ENCODE measurements around the gene POLE4.

The POLE4 gene

GRCh38 chr2:74953796-74954499, 4.5 kb upstream of the POLE4 start:
- Histone ChIP-seq H3K27me3 (ENCODE audit: control insufficient read depth in 5 of 5, insufficient read depth in 4 of 5, low read length in 5 of 5) (no peaks in the 10 kb centered on the region), H3K9me3 (ENCODE audit: control insufficient read depth in 5 of 5, low read length in 5 of 5) (peaks cover 0 to 14% (median 7%) of the 10 kb centered on the region in 5 donors), H3K36me3 (ENCODE audit: control insufficient read depth in 5 of 5, insufficient read depth in 5 of 5, low read length in 5 of 5) (peaks cover 0 to 8% (median 0%) of the 10 kb centered on the region in 5 donors), H3K4me1 (ENCODE audit: control insufficient read depth in 5 of 5, insufficient read depth in 5 of 5, low read length in 5 of 5) (peaks cover 0 to 7% (median 4%) of the 10 kb centered on the region in 5 donors), H3K27ac (ENCODE audit: low read depth, low read length) (no peak overlapping the region), H3K9ac (ENCODE audit: low read length in 5 of 5) (no peak overlapping the region), H3K4me3 (ENCODE audit: low read depth in 1 of 5, low read length in 5 of 5) (no peak overlapping the region)

- peaks cover 0 to 13% (median 10%) of the 10 kb centered on the region in 5 donors for H3K4me1 ChIP-seq (ENCODE audit: control insufficient read depth in 5 of 5, insufficient read depth in 5 of 5, low read length in 5 of 5)
- peaks cover 0 to 14% (median 7%) of the 10 kb centered on the region in 5 donors for H3K9me3 ChIP-seq (ENCODE audit: control insufficient read depth in 5 of 5, low read length in 5 of 5)
- H3K9ac ChIP-seq (ENCODE audit: low read length in 5 of 5), result no peak overlapping the region
- H3K36me3 ChIP-seq (ENCODE audit: control insufficient read depth in 5 of 5, insufficient read depth in 5 of 5, low read length in 5 of 5), result peaks cover 0 to 8% (median 0%) of the 10 kb centered on the region in 5 donors
- H3K27me3 ChIP-seq (ENCODE audit: control insufficient read depth in 5 of 5, insufficient read depth in 4 of 5, low read length in 5 of 5), result no peaks in the 10 kb centered on the region
- H3K27ac ChIP-seq (ENCODE audit: low read depth, low read length), result no peak overlapping the region
- H3K4me3 ChIP-seq (ENCODE audit: low read depth in 1 of 5, low read length in 5 of 5), result no peak overlapping the region
Measured at GRCh38 chr2:74954500-74954874, 4.0 kb upstream of the POLE4 start.

- H3K4me3 ChIP-seq (ENCODE audit: low read depth in 1 of 5, low read length in 5 of 5), result peak overlapping the region; percentile 25 to 83 (median 79)
- H3K9me3 ChIP-seq (ENCODE audit: control insufficient read depth in 5 of 5, low read length in 5 of 5), result peaks cover 0 to 4% (median 2%) of the 10 kb centered on the region in 5 donors
- peaks cover 4 to 15% (median 7%) of the 10 kb centered on the region in 5 donors for H3K36me3 ChIP-seq (ENCODE audit: control insufficient read depth in 5 of 5, insufficient read depth in 5 of 5, low read length in 5 of 5)
- H3K27ac ChIP-seq (ENCODE audit: low read depth, low read length), result peak overlapping the region; percentile 65
- peak overlapping the region; percentile 3 to 79 (median 31) for H3K9ac ChIP-seq (ENCODE audit: low read length in 5 of 5)
- H3K4me1 ChIP-seq (ENCODE audit: control insufficient read depth in 5 of 5, insufficient read depth in 5 of 5, low read length in 5 of 5), result peaks cover 0 to 22% (median 13%) of the 10 kb centered on the region in 5 donors
- H3K27me3 ChIP-seq (ENCODE audit: control insufficient read depth in 5 of 5, insufficient read depth in 4 of 5, low read length in 5 of 5), result no peaks in the 10 kb centered on the region
Measured at GRCh38 chr2:74957886-74958273, 563 bp upstream of the POLE4 start.

GRCh38 chr2:74959106-74959751, 786 bp downstream of the POLE4 start:
- H3K27ac ChIP-seq (ENCODE audit: low read depth, low read length), result peak overlapping the region; percentile 65
- no peaks in the 10 kb centered on the region for H3K9me3 ChIP-seq (ENCODE audit: control insufficient read depth in 5 of 5, low read length in 5 of 5)
- H3K4me3 ChIP-seq (ENCODE audit: low read depth in 1 of 5, low read length in 5 of 5), result peak overlapping the region; percentile 76 to 83 (median 79)
- H3K4me1 ChIP-seq (ENCODE audit: control insufficient read depth in 5 of 5, insufficient read depth in 5 of 5, low read length in 5 of 5), result peaks cover 0 to 22% (median 13%) of the 10 kb centered on the region in 5 donors
- H3K36me3 ChIP-seq (ENCODE audit: control insufficient read depth in 5 of 5, insufficient read depth in 5 of 5, low read length in 5 of 5), result peaks cover 0 to 18% (median 7%) of the 10 kb centered on the region in 5 donors
- no peaks in the 10 kb centered on the region for H3K27me3 ChIP-seq (ENCODE audit: control insufficient read depth in 5 of 5, insufficient read depth in 4 of 5, low read length in 5 of 5)
- peak overlapping the region in 1 of 5 donors; percentile 45 for H3K9ac ChIP-seq (ENCODE audit: low read length in 5 of 5)

- H3K9me3 ChIP-seq (ENCODE audit: control insufficient read depth in 5 of 5, low read length in 5 of 5), result no peaks in the 10 kb centered on the region
- H3K27ac ChIP-seq (ENCODE audit: low read depth, low read length), result no peak overlapping the region
- H3K27me3 ChIP-seq (ENCODE audit: control insufficient read depth in 5 of 5, insufficient read depth in 4 of 5, low read length in 5 of 5), result no peaks in the 10 kb centered on the region
- H3K4me1 ChIP-seq (ENCODE audit: control insufficient read depth in 5 of 5, insufficient read depth in 5 of 5, low read length in 5 of 5), result no peaks in the 10 kb centered on the region
- no peak overlapping the region for H3K4me3 ChIP-seq (ENCODE audit: low read depth in 1 of 5, low read length in 5 of 5)
- no peak overlapping the region for H3K9ac ChIP-seq (ENCODE audit: low read length in 5 of 5)
- peaks cover 9 to 23% (median 12%) of the 10 kb centered on the region in 5 donors for H3K36me3 ChIP-seq (ENCODE audit: control insufficient read depth in 5 of 5, insufficient read depth in 5 of 5, low read length in 5 of 5)
Measured at GRCh38 chr2:74966887-74967286, 8.4 kb downstream of the POLE4 start.

- Histone ChIP-seq H3K36me3 (ENCODE audit: control insufficient read depth in 5 of 5, insufficient read depth in 5 of 5, low read length in 5 of 5) (peaks cover 0 to 14% (median 0%) of the 10 kb centered on the region in 5 donors), H3K9ac (ENCODE audit: low read length in 5 of 5) (no peak overlapping the region), H3K4me3 (ENCODE audit: low read depth in 1 of 5, low read length in 5 of 5) (no peak overlapping the region), H3K27ac (ENCODE audit: low read depth, low read length) (no peak overlapping the region), H3K9me3 (ENCODE audit: control insufficient read depth in 5 of 5, low read length in 5 of 5) (no peaks in the 10 kb centered on the region), H3K4me1 (ENCODE audit: control insufficient read depth in 5 of 5, insufficient read depth in 5 of 5, low read length in 5 of 5) (peaks cover 0 to 7% (median 3%) of the 10 kb centered on the region in 5 donors), H3K27me3 (ENCODE audit: control insufficient read depth in 5 of 5, insufficient read depth in 4 of 5, low read length in 5 of 5) (no peaks in the 10 kb centered on the region)
Measured at GRCh38 chr2:74975016-74975415, 16.6 kb downstream of the POLE4 start.

DNA sequence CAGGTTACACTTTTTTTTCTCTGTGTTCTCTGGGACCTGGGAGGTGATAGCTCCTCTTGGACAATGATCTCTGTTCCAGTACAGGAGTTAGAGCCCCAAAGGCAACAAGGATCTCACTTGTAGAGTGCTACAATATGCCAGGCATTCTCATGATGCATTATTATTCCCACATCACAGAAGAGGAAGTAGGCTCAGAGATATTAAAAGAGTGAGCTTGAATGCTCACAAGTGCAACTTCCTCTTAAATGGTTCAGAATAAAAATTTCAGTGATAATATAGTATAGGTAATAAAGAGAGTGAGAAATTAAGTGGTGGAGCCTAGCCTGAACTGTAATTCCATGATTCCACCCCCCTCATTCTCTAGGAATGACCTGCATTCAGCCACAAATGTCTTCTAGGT, 21.4 kb downstream of the POLE4 start:
- Histone ChIP-seq H3K27me3 (ENCODE audit: control insufficient read depth in 5 of 5, insufficient read depth in 4 of 5, low read length in 5 of 5) (no peaks in the 10 kb centered on the region), H3K9ac (ENCODE audit: low read length in 5 of 5) (no peak overlapping the region), H3K27ac (ENCODE audit: low read depth, low read length) (no peak overlapping the region), H3K36me3 (ENCODE audit: control insufficient read depth in 5 of 5, insufficient read depth in 5 of 5, low read length in 5 of 5) (peaks cover 0 to 5% (median 0%) of the 10 kb centered on the region in 5 donors), H3K4me1 (ENCODE audit: control insufficient read depth in 5 of 5, insufficient read depth in 5 of 5, low read length in 5 of 5) (peaks cover 0 to 5% (median 5%) of the 10 kb centered on the region in 5 donors), H3K9me3 (ENCODE audit: control insufficient read depth in 5 of 5, low read length in 5 of 5) (no peaks in the 10 kb centered on the region), H3K4me3 (ENCODE audit: low read depth in 1 of 5, low read length in 5 of 5) (no peak overlapping the region)

DNA sequence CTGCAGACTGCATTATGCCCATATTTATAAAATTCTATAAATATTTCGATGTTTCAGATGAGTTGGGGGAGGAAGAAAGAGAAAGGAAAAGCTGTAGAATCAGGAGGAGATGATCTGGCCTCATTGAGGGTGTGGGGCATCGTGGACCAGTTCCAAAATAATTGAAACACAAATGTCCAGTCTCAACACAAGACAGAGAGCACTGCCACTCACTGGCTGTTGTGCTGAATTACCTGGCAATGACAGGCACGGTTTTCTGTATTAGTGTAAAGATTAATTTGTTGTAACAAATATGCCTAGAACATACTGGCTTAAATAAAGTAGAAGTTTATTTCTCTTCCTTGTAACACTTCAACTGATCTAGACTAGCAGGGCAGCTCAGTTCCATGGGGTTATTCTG, 24.1 kb downstream of the POLE4 start:
- Histone ChIP-seq H3K27ac (ENCODE audit: low read depth, low read length) (no peak overlapping the region), H3K9ac (ENCODE audit: low read length in 5 of 5) (no peak overlapping the region), H3K4me3 (ENCODE audit: low read depth in 1 of 5, low read length in 5 of 5) (no peak overlapping the region), H3K36me3 (ENCODE audit: control insufficient read depth in 5 of 5, insufficient read depth in 5 of 5, low read length in 5 of 5) (peaks cover 0 to 4% (median 0%) of the 10 kb centered on the region in 5 donors), H3K27me3 (ENCODE audit: control insufficient read depth in 5 of 5, insufficient read depth in 4 of 5, low read length in 5 of 5) (no peaks in the 10 kb centered on the region), H3K9me3 (ENCODE audit: control insufficient read depth in 5 of 5, low read length in 5 of 5) (no peaks in the 10 kb centered on the region), H3K4me1 (ENCODE audit: control insufficient read depth in 5 of 5, insufficient read depth in 5 of 5, low read length in 5 of 5) (peaks cover 0 to 18% (median 6%) of the 10 kb centered on the region in 5 donors)

- H3K27me3 ChIP-seq (ENCODE audit: control insufficient read depth in 5 of 5, insufficient read depth in 4 of 5, low read length in 5 of 5), result no peaks in the 10 kb centered on the region
- no peaks in the 10 kb centered on the region for H3K36me3 ChIP-seq (ENCODE audit: control insufficient read depth in 5 of 5, insufficient read depth in 5 of 5, low read length in 5 of 5)
- H3K9me3 ChIP-seq (ENCODE audit: control insufficient read depth in 5 of 5, low read length in 5 of 5), result no peaks in the 10 kb centered on the region
- H3K4me1 ChIP-seq (ENCODE audit: control insufficient read depth in 5 of 5, insufficient read depth in 5 of 5, low read length in 5 of 5), result peaks cover 0 to 18% (median 6%) of the 10 kb centered on the region in 5 donors
- no peak overlapping the region for H3K4me3 ChIP-seq (ENCODE audit: low read depth in 1 of 5, low read length in 5 of 5)
- no peak overlapping the region for H3K9ac ChIP-seq (ENCODE audit: low read length in 5 of 5)
- H3K27ac ChIP-seq (ENCODE audit: low read depth, low read length), result no peak overlapping the region
Measured at GRCh38 chr2:74983631-74984392, 25.4 kb downstream of the POLE4 start.
